SK-N-SH (cell line): ENCODE data around the gene HMX3. TPM values are rescaled to one million over a fixed set of nuclear protein-coding genes. Genes with fewer than 3 reads are reported as not detected.

Experiments used
- CTCF ChIA-PET: fragments of 300-600, 350-600 bp; formaldehyde crosslinking; extraction: SDS; loops from one replicate; lab custom pipeline; 2021; lab: Yijun Ruan, JAX
- POLR2A ChIA-PET: fragments of 350-600 bp; sonication (Branson Sonifier 250); formaldehyde crosslinking; extraction: SDS; loops from one replicate; lab custom pipeline; 2020; ENCODE audit warnings: antibody characterized with exemption, inconsistent platforms; lab: Yijun Ruan, JAX
- DNase-seq: peaks from one replicate; pipeline ENCODE4 v3.0.0; 2012
- H2AFZ ChIP-seq: fragments of 200-600 bp; sonication (generic); 2 replicates; pipeline ENCODE4 v1.8.1; 2016; ENCODE audit warnings: antibody characterized with exemption, mild to moderate bottlenecking, low read depth
- H3F3A ChIP-seq: fragments of 200-600 bp; sonication (generic); replicated peaks from 2 replicates; pipeline ENCODE3; 2016; ENCODE audit warnings: antibody characterized with exemption, mild to moderate bottlenecking; ENCODE audit not compliant: insufficient read depth
- H3K27ac ChIP-seq, 2 experiments: fragments of 200-500 bp in 1 of 2; fragments of 200-600 bp in 1 of 2; sonication (Bioruptor generic) in 1 of 2; sonication (generic), shearing (Covaris generic) in 1 of 2; 2 replicates each; pipeline versions ENCODE4 v1.5.1 to v1.6.1; 2014 to 2016; ENCODE audit warnings: low read depth in 2 of 2, inconsistent platforms in 1 of 2, low read length in 1 of 2, mild to moderate bottlenecking in 1 of 2, mixed read lengths in 1 of 2
- H3K27me3 ChIP-seq: fragments of 200-600 bp; sonication (generic), shearing (Covaris generic); 2 replicates; pipeline ENCODE4 v1.6.1; 2016; ENCODE audit warnings: mixed run types; ENCODE audit not compliant: insufficient read depth
- H3K36me3 ChIP-seq, 2 experiments: fragments of 200-500 bp in 1 of 2; fragments of 200-600 bp in 1 of 2; sonication (Bioruptor generic) in 1 of 2; sonication (generic) in 1 of 2; replicated peaks in 1 of 2; 2 replicates each; pipeline versions ENCODE3 to v1.5.1; 2014 to 2016; ENCODE audit warnings: low read length in 1 of 2, mild to moderate bottlenecking in 1 of 2; ENCODE audit not compliant: insufficient read depth in 2 of 2, control insufficient read depth in 1 of 2
- H3K4me1 ChIP-seq, 2 experiments: fragments of 200-500 bp in 1 of 2; fragments of 200-600 bp in 1 of 2; sonication (Bioruptor generic) in 1 of 2; sonication (generic), shearing (Covaris generic) in 1 of 2; 2 replicates each; pipeline versions ENCODE4 v1.5.1 to v1.6.1; 2014 to 2016; ENCODE audit warnings: low read depth in 1 of 2, low read length in 1 of 2, mixed run types in 1 of 2; ENCODE audit not compliant: insufficient read depth in 2 of 2, control insufficient read depth in 1 of 2
- H3K4me2 ChIP-seq: fragments of 200-600 bp; sonication (generic), shearing (Covaris generic); 2 replicates; pipeline ENCODE4 v1.6.1; 2017; ENCODE audit warnings: mixed run types
- H3K4me3 ChIP-seq, 2 experiments: fragments of 200-500 bp in 1 of 2; fragments of 200-600 bp in 1 of 2; sonication (Bioruptor generic) in 1 of 2; sonication (generic), shearing (Covaris generic) in 1 of 2; 2 replicates each; pipeline versions ENCODE4 v1.5.1 to v1.8.1; 2014 to 2016; ENCODE audit warnings: low read depth in 2 of 2, inconsistent platforms in 1 of 2, low read length in 1 of 2, mild to moderate bottlenecking in 1 of 2, mixed read lengths in 1 of 2, moderate library complexity in 1 of 2
- H3K79me2 ChIP-seq: fragments of 200-600 bp; sonication (generic); 2 replicates; pipeline ENCODE4 v1.8.1; 2017; ENCODE audit warnings: mild to moderate bottlenecking; ENCODE audit not compliant: insufficient read depth
- H3K9ac ChIP-seq: fragments of 200-600 bp; sonication (generic); 2 replicates; pipeline ENCODE4 v1.6.1; 2017; ENCODE audit warnings: mixed run types
- H3K9me2 ChIP-seq: fragments of 200-600 bp; sonication (generic); 2 replicates; pipeline ENCODE4 v1.6.1; 2017; ENCODE audit warnings: mixed run types
- H3K9me3 ChIP-seq: fragments of 200-600 bp; sonication (generic); 2 replicates; pipeline ENCODE4 v1.6.1; 2017; ENCODE audit warnings: mixed run types, mild to moderate bottlenecking, moderate library complexity
- H4K20me1 ChIP-seq: fragments of 200-600 bp; sonication (generic); 2 replicates; pipeline ENCODE4 v1.6.1; 2017; ENCODE audit warnings: mild to moderate bottlenecking, mixed run types; ENCODE audit not compliant: insufficient read depth
- CHD2 ChIP-seq: fragments of 150-350 bp; IDR thresholded peaks from 2 replicates; pipeline ENCODE4 v1.6.1; 2018; ENCODE audit warnings: low read length; ENCODE audit not compliant: partially characterized antibody
- EZH2phosphoT487 ChIP-seq: fragments of 200-600 bp; sonication (generic); IDR thresholded peaks from 2 replicates; pipeline ENCODE4 v1.6.1; 2017; ENCODE audit warnings: low read depth, mixed run types, mild to moderate bottlenecking, antibody characterized with exemption, moderate library complexity, borderline replicate concordance
- GATA2 ChIP-seq: sonication (generic); formaldehyde crosslinking; IDR thresholded peaks from 2 replicates; pipeline ENCODE4 v1.5.0; 2020; ENCODE audit warnings: mild to moderate bottlenecking, missing genetic modification reagents
- TAF1 ChIP-seq: IDR thresholded peaks from 2 replicates; pipeline ENCODE4 v1.6.1; 2012; ENCODE audit warnings: low read depth, mild to moderate bottlenecking, low read length, moderate library complexity, borderline replicate concordance
- TEAD4 ChIP-seq: IDR thresholded peaks from 2 replicates; pipeline ENCODE4 v1.4.0; 2012; ENCODE audit warnings: mild to moderate bottlenecking, borderline replicate concordance; ENCODE audit not compliant: insufficient read depth
- WGBS: methylation state at CpG from one replicate; pipeline ENCODE4 v1.1.6; 2017; ENCODE audit warnings: low lambda C conversion rate; 5-methylcytosine and 5-hydroxymethylcytosine counted together
- polyA plus RNA-seq, 3 experiments: library from polyadenylated mRNA; depleted of rRNA; stranded (reverse); fragments of >200 nt; gene quantifications; 2 replicates each; pipeline ENCODE4 v1.2.3, GENCODE V29; 2012
- TF ChIP-seq, protein P1 (sequence below): IDR thresholded peaks from 2 replicates; pipeline ENCODE4 v1.4.0; 2012; ENCODE audit warnings: low read depth, borderline replicate concordance
- TF ChIP-seq, protein P2 (sequence below): fragments of 150-350 bp; IDR thresholded peaks from 2 replicates; pipeline ENCODE4 v1.6.1; 2016; ENCODE audit warnings: mild to moderate bottlenecking, low read depth, low read length

The HMX3 gene
- polyA plus RNA-seq, 1 of the 3 experiments (the other 2 are of a cell fraction), result not detected

DNA sequence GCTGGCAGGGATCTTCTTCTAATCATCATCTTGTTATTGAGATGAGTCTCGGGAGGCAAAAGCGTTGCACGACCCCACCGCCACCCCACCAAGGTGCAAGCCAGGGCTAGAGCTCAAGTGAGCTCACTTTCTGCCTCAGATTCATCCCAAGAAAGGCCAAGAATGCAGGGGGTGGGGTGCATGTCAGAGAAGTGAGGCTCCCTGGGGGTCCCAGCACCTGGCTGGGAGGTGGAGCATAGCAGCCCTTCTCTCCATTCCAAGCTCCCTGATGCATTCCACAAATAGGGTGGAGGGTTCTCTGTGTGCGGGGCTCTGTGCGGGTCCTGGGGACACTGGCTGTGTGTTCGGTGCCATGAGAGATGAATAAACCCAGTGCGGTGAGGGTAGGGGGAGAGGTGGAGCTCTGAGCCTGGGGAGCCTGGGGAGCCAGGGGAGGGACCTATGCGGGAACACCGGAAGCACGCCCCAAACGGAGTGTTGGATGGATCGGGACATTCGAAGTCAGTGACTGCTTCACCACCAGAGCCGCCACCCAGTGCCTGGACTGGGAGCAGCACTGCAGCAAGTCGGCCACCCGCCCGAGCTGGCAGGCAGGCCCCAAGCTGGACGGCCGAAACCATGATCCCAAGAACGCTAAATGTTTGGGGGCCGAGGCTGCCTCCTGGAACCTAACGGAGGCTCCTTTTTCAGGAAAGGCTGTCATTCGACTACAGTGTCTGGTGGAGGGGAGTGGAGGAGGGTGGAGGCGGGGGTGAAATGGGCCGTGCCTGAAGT is 17.9 kb upstream of the HMX3 start (continued):
- TF ChIP-seq, protein P1, sequence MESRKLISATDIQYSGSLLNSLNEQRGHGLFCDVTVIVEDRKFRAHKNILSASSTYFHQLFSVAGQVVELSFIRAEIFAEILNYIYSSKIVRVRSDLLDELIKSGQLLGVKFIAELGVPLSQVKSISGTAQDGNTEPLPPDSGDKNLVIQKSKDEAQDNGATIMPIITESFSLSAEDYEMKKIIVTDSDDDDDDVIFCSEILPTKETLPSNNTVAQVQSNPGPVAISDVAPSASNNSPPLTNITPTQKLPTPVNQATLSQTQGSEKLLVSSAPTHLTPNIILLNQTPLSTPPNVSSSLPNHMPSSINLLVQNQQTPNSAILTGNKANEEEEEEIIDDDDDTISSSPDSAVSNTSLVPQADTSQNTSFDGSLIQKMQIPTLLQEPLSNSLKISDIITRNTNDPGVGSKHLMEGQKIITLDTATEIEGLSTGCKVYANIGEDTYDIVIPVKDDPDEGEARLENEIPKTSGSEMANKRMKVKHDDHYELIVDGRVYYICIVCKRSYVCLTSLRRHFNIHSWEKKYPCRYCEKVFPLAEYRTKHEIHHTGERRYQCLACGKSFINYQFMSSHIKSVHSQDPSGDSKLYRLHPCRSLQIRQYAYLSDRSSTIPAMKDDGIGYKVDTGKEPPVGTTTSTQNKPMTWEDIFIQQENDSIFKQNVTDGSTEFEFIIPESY, result no peak
- TF ChIP-seq CHD2 (no peak), EZH2phosphoT487 (no peak)
- TF ChIP-seq, protein P2, sequence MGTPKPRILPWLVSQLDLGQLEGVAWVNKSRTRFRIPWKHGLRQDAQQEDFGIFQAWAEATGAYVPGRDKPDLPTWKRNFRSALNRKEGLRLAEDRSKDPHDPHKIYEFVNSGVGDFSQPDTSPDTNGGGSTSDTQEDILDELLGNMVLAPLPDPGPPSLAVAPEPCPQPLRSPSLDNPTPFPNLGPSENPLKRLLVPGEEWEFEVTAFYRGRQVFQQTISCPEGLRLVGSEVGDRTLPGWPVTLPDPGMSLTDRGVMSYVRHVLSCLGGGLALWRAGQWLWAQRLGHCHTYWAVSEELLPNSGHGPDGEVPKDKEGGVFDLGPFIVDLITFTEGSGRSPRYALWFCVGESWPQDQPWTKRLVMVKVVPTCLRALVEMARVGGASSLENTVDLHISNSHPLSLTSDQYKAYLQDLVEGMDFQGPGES, result no peak

DNA sequence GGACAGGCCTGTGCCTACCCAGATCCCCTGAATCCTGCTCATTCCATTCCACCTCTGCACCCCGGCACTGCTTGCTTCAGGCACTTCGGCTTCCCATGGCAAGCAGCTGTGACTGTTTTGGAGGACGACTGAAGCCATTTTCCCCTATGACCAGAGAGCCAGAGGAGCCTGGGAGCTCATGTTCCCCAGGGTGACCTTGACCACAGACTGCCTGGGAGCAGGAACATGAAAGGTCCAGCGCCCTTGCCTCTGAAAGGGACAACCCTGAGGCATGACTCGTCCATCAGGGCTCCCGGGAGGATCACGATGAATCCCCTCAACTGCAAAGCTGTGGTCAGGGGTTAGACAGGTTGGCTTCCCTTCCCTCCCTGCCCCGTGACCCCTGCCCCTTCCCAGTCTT is 16.7 kb upstream of the HMX3 start:
- no peak overlapping the region for H2AFZ ChIP-seq
- no peaks in the 10 kb centered on the region for H3K9me2 ChIP-seq
- H3K9me3 ChIP-seq, result no peaks in the 10 kb centered on the region
- no peaks in the 10 kb centered on the region for H3K79me2 ChIP-seq
- no peak overlapping the region for H3K4me3 ChIP-seq
- H3K27me3 ChIP-seq, result peaks cover 4% of the 10 kb centered on the region; the same call in 1 of the 2 replicates
- 42% methylated on average over 6 of the region's 8 CpGs for WGBS
- ChIA-PET CTCF (interaction anchor here (0.9 to 1.4 kb wide), 2 partner anchors 13 to 262 kb away, joined by 3 to 5 read pairs; no protein-coding TSS in a partner anchor), POLR2A (no interaction called here)
- DNase-seq, result no peak
- no peak for TF ChIP-seq GATA2 (CRISPR knock-in tag)
- TF ChIP-seq CHD2, result no peak
- TF ChIP-seq TAF1, result no peak
- no peaks in the 10 kb centered on the region for H3F3A ChIP-seq
- no peak overlapping the region for H3K9ac ChIP-seq
- no peaks in the 10 kb centered on the region for H3K4me1 ChIP-seq
- no peak overlapping the region for H3K27ac ChIP-seq
- no peak overlapping the region for H3K4me2 ChIP-seq
- H4K20me1 ChIP-seq, result no peaks in the 10 kb centered on the region
- no peaks in the 10 kb centered on the region for H3K36me3 ChIP-seq

DNA sequence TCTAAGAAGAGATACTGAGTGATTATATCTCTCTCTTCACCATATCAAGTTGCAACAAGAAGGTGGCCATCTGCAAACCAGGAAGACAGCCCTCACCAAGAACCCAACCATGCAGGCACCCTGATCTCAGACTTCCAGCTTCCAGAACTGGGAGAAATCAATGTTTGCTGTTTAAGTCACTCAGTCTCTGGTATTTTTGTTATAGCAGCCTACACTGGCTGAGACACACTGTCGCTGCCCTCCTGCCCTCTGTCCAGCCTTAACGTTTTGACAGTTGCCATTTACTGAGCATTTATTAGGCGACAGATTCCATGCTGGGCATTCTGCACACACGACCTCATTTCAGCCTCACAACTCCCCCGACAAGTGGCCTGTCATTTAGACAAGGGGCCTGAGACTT is 9.5 kb upstream of the HMX3 start:
- no peaks in the 10 kb centered on the region for H3K9me2 ChIP-seq
- H3K9ac ChIP-seq, result no peak overlapping the region
- H3K79me2 ChIP-seq, result no peaks in the 10 kb centered on the region
- no peak overlapping the region for H2AFZ ChIP-seq
- 11% methylated on average over 5 of the region's 5 CpGs for WGBS
- CTCF ChIA-PET, result interaction anchor here (5.0 kb wide), 1 partner anchor 254 kb away, joined by 19 read pairs; no protein-coding TSS in a partner anchor
- H3K27me3 ChIP-seq, result peaks cover 3% of the 10 kb centered on the region; the same call in 1 of the 2 replicates
- POLR2A ChIA-PET, result no interaction called here
- H3K4me3 ChIP-seq, result no peak overlapping the region
- no peaks in the 10 kb centered on the region for H3K36me3 ChIP-seq
- H3K4me1 ChIP-seq, result no peaks in the 10 kb centered on the region
- no peaks in the 10 kb centered on the region for H3F3A ChIP-seq
- no peak for DNase-seq
- H4K20me1 ChIP-seq, result no peaks in the 10 kb centered on the region
- no peak for TF ChIP-seq TEAD4
- no peaks in the 10 kb centered on the region for H3K9me3 ChIP-seq
- H3K27ac ChIP-seq, result no peak overlapping the region
- no peak overlapping the region for H3K4me2 ChIP-seq
